Panc1 (cell line): ENCODE results near the gene ETNPPL.

Experiments used
- POLR2AphosphoS5 ChIP-seq: IDR thresholded peaks from 2 replicates; pipeline ENCODE4 v1.6.1; 2012; ENCODE audit warnings: mild to moderate bottlenecking, low read depth, low read length, moderate library complexity
- SIN3A ChIP-seq: IDR thresholded peaks from 2 replicates; pipeline ENCODE4 v1.6.1; 2012; ENCODE audit warnings: low read depth, mild to moderate bottlenecking, low read length, moderate library complexity, borderline replicate concordance; ENCODE audit not compliant: insufficient read depth
- TCF7L2 ChIP-seq: IDR thresholded peaks from 2 replicates; pipeline ENCODE4 v1.6.1; 2011; ENCODE audit warnings: mild to moderate bottlenecking, low read depth, low read length, inconsistent platforms
- TF ChIP-seq, protein P1 (sequence below): fragments of 450-650 bp; IDR thresholded peaks from 2 replicates; pipeline ENCODE4 v1.5.1; 2017; ENCODE audit warnings: mild to moderate bottlenecking
- TF ChIP-seq, protein P2 (sequence below), 2 experiments: IDR thresholded peaks; 2 replicates each; pipeline ENCODE4 v1.6.1; 2011 to 2012; ENCODE audit warnings: low read depth in 2 of 2, control low read depth in 1 of 2, low read length in 1 of 2, mild to moderate bottlenecking in 1 of 2, moderate library complexity in 1 of 2; ENCODE audit not compliant: insufficient read depth in 1 of 2

DNA sequence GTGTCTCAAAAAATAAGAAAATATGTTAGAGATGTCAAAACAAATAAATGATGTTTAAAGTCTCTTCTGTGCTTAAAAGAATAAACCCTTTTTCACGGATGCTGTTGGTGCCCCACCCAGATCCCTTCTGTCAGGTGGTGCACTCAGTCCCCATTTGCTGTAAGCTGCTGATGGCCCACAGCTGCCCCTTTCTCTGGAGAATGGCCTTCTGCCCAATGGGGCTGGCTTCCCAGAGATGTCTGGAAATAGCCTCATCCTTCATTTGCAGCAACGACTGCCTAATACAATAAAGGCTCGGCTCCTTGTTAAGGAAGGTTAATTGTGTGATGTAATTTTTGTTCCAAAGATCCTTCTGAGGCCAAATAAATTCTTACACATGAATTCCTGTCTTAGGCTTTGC lies 31.8 kb downstream of the ETNPPL start:
- TF ChIP-seq, protein P1, sequence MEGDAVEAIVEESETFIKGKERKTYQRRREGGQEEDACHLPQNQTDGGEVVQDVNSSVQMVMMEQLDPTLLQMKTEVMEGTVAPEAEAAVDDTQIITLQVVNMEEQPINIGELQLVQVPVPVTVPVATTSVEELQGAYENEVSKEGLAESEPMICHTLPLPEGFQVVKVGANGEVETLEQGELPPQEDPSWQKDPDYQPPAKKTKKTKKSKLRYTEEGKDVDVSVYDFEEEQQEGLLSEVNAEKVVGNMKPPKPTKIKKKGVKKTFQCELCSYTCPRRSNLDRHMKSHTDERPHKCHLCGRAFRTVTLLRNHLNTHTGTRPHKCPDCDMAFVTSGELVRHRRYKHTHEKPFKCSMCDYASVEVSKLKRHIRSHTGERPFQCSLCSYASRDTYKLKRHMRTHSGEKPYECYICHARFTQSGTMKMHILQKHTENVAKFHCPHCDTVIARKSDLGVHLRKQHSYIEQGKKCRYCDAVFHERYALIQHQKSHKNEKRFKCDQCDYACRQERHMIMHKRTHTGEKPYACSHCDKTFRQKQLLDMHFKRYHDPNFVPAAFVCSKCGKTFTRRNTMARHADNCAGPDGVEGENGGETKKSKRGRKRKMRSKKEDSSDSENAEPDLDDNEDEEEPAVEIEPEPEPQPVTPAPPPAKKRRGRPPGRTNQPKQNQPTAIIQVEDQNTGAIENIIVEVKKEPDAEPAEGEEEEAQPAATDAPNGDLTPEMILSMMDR, result no peak
- TF ChIP-seq POLR2AphosphoS5 (no peak), SIN3A (no peak), TCF7L2 (no peak)
- TF ChIP-seq, protein P2, sequence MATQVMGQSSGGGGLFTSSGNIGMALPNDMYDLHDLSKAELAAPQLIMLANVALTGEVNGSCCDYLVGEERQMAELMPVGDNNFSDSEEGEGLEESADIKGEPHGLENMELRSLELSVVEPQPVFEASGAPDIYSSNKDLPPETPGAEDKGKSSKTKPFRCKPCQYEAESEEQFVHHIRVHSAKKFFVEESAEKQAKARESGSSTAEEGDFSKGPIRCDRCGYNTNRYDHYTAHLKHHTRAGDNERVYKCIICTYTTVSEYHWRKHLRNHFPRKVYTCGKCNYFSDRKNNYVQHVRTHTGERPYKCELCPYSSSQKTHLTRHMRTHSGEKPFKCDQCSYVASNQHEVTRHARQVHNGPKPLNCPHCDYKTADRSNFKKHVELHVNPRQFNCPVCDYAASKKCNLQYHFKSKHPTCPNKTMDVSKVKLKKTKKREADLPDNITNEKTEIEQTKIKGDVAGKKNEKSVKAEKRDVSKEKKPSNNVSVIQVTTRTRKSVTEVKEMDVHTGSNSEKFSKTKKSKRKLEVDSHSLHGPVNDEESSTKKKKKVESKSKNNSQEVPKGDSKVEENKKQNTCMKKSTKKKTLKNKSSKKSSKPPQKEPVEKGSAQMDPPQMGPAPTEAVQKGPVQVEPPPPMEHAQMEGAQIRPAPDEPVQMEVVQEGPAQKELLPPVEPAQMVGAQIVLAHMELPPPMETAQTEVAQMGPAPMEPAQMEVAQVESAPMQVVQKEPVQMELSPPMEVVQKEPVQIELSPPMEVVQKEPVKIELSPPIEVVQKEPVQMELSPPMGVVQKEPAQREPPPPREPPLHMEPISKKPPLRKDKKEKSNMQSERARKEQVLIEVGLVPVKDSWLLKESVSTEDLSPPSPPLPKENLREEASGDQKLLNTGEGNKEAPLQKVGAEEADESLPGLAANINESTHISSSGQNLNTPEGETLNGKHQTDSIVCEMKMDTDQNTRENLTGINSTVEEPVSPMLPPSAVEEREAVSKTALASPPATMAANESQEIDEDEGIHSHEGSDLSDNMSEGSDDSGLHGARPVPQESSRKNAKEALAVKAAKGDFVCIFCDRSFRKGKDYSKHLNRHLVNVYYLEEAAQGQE (IDR thresholded peaks at IDR 0.05; ENCODE audit: insufficient read depth in 1 of 2, low read depth in 2 of 2, low read length in 1 of 2), result no peak
